ENCODE results near the gene SNX1. TPM values are rescaled to one million over a fixed set of nuclear protein-coding genes. Genes with fewer than 3 reads are reported as not detected.

SNX1 gene
- total and polyA plus RNA-seq, 2 of the 13 experiments (the other 11 are each of a cell fraction or from before 2014, with no cell fraction given), result 29.3 to 60.1 TPM

DNA sequence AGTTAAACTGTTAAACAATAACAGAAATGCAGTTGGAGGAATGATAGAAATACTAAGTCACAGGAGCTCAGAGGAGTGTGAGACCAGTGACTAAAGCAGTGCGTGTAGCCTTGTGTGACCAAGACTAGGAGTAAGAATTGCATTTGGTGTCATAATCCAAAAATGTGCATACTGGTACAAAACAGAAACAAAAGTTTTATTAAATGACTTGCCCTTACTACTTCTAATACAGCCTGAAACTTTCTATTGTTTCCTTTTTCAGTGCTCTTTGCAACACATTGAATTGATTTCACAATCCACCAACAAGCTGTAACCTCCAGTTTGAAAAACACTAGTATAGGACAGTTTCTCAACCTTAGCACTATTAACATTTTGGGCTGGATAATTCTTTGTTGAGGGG lies 17.1 kb downstream of the SNX1 start:
- Histone ChIP-seq H3K36me3 (replicated peaks in 1 of 2; ENCODE audit: control insufficient read depth in 1 of 2, insufficient read depth in 2 of 2, low read length in 2 of 2) (peaks cover 7 to 49% of the 10 kb centered on the region in 2 experiments), H3K27me3 (ENCODE audit: control insufficient read depth in 1 of 2, insufficient read depth in 2 of 2, low read length in 2 of 2) (no peaks in the 10 kb centered on the region), H3K4me3 (replicated peaks in 1 of 3; ENCODE audit: insufficient read depth in 1 of 3, low read depth in 2 of 3, low read length in 3 of 3) (no peak overlapping the region), H3K79me2 (ENCODE audit: insufficient read depth, low read length) (peaks cover 45% of the 10 kb centered on the region), H3K27ac (ENCODE audit: extremely low read length, insufficient read depth, low read length) (peak overlapping the region; percentile 21), H4K20me1 (ENCODE audit: insufficient read depth, low read length) (peaks cover 14% of the 10 kb centered on the region; the same call in 1 of the 2 replicates), H3K9me3 (ENCODE audit: low read length) (no peaks in the 10 kb centered on the region), H2AFZ (ENCODE audit: low read length) (no peak overlapping the region), H3K9ac (ENCODE audit: insufficient read depth, low read depth, low read length) (no peak overlapping the region), H3K4me1 (ENCODE audit: insufficient read depth, low read length) (peaks cover 38% of the 10 kb centered on the region), H3K4me2 (ENCODE audit: low read depth, low read length) (no peak overlapping the region)
- FAIRE-seq, result no peak
- DNase-seq (ENCODE audit: low spot score), result no peak
- ATAC-seq, result no peak
- intact Hi-C loops (cut with micrococcal nuclease; ENCODE audit: unreplicated experiment) (no loop called here), in situ Hi-C loops (cut with HindIII; ENCODE audit: extremely low pct_ligation_motif_present, low pct_unique_long_range_greater_than_20kb) (no loop called here)
- CTCF ChIA-PET (ENCODE audit: low intra/inter-chr PET ratio, low total read pairs), result no interaction called here
- POLR2A ChIA-PET, result interaction anchor here (1.2 kb wide), 2 partner anchors 17 to 20 kb away, joined by 4 to 5 read pairs; partner anchors contain the start of genes CIAO2A and SNX1
- no TSS peak for BruUV-seq (replicated peaks)
- 92% methylated on average over 1 of the region's 1 CpG for WGBS (ENCODE audit: low lambda C conversion rate)
- TF ChIP-seq, protein P1, sequence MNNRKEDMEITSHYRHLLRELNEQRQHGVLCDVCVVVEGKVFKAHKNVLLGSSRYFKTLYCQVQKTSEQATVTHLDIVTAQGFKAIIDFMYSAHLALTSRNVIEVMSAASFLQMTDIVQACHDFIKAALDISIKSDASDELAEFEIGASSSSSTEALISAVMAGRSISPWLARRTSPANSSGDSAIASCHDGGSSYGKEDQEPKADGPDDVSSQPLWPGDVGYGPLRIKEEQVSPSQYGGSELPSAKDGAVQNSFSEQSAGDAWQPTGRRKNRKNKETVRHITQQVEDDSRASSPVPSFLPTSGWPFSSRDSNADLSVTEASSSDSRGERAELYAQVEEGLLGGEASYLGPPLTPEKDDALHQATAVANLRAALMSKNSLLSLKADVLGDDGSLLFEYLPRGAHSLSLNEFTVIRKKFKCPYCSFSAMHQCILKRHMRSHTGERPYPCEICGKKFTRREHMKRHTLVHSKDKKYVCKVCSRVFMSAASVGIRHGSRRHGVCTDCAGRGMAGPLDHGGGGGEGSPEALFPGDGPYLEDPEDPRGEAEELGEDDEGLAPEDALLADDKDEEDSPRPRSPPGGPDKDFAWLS (CRISPR knock-in tag; IDR thresholded peaks at IDR 0.05; ENCODE audit: borderline replicate concordance), result no peak
- TF ChIP-seq, protein P2, sequence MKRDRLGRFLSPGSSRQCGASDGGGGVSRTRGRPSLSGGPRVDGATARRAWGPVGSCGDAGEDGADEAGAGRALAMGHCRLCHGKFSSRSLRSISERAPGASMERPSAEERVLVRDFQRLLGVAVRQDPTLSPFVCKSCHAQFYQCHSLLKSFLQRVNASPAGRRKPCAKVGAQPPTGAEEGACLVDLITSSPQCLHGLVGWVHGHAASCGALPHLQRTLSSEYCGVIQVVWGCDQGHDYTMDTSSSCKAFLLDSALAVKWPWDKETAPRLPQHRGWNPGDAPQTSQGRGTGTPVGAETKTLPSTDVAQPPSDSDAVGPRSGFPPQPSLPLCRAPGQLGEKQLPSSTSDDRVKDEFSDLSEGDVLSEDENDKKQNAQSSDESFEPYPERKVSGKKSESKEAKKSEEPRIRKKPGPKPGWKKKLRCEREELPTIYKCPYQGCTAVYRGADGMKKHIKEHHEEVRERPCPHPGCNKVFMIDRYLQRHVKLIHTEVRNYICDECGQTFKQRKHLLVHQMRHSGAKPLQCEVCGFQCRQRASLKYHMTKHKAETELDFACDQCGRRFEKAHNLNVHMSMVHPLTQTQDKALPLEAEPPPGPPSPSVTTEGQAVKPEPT (CRISPR knock-in tag; IDR thresholded peaks at IDR 0.05; ENCODE audit: low read depth), result no peak
- TF ChIP-seq ETV6 (CRISPR knock-in tag; conservative IDR thresholded peaks at IDR 0.05), result no peak
- TF ChIP-seq, protein P3, sequence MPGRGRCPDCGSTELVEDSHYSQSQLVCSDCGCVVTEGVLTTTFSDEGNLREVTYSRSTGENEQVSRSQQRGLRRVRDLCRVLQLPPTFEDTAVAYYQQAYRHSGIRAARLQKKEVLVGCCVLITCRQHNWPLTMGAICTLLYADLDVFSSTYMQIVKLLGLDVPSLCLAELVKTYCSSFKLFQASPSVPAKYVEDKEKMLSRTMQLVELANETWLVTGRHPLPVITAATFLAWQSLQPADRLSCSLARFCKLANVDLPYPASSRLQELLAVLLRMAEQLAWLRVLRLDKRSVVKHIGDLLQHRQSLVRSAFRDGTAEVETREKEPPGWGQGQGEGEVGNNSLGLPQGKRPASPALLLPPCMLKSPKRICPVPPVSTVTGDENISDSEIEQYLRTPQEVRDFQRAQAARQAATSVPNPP (CRISPR knock-in tag; IDR thresholded peaks at IDR 0.05), result no peak
- TF ChIP-seq, protein P4, sequence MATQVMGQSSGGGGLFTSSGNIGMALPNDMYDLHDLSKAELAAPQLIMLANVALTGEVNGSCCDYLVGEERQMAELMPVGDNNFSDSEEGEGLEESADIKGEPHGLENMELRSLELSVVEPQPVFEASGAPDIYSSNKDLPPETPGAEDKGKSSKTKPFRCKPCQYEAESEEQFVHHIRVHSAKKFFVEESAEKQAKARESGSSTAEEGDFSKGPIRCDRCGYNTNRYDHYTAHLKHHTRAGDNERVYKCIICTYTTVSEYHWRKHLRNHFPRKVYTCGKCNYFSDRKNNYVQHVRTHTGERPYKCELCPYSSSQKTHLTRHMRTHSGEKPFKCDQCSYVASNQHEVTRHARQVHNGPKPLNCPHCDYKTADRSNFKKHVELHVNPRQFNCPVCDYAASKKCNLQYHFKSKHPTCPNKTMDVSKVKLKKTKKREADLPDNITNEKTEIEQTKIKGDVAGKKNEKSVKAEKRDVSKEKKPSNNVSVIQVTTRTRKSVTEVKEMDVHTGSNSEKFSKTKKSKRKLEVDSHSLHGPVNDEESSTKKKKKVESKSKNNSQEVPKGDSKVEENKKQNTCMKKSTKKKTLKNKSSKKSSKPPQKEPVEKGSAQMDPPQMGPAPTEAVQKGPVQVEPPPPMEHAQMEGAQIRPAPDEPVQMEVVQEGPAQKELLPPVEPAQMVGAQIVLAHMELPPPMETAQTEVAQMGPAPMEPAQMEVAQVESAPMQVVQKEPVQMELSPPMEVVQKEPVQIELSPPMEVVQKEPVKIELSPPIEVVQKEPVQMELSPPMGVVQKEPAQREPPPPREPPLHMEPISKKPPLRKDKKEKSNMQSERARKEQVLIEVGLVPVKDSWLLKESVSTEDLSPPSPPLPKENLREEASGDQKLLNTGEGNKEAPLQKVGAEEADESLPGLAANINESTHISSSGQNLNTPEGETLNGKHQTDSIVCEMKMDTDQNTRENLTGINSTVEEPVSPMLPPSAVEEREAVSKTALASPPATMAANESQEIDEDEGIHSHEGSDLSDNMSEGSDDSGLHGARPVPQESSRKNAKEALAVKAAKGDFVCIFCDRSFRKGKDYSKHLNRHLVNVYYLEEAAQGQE (IDR thresholded peaks at IDR 0.05; ENCODE audit: borderline replicate concordance in 1 of 2, low read depth in 1 of 2, low read length in 2 of 2), result no peak
- TF ChIP-seq CEBPB (IDR thresholded peaks at IDR 0.05; ENCODE audit: borderline replicate concordance, low read depth, low read length), result peak; percentile 79
- TF ChIP-seq, protein P5, sequence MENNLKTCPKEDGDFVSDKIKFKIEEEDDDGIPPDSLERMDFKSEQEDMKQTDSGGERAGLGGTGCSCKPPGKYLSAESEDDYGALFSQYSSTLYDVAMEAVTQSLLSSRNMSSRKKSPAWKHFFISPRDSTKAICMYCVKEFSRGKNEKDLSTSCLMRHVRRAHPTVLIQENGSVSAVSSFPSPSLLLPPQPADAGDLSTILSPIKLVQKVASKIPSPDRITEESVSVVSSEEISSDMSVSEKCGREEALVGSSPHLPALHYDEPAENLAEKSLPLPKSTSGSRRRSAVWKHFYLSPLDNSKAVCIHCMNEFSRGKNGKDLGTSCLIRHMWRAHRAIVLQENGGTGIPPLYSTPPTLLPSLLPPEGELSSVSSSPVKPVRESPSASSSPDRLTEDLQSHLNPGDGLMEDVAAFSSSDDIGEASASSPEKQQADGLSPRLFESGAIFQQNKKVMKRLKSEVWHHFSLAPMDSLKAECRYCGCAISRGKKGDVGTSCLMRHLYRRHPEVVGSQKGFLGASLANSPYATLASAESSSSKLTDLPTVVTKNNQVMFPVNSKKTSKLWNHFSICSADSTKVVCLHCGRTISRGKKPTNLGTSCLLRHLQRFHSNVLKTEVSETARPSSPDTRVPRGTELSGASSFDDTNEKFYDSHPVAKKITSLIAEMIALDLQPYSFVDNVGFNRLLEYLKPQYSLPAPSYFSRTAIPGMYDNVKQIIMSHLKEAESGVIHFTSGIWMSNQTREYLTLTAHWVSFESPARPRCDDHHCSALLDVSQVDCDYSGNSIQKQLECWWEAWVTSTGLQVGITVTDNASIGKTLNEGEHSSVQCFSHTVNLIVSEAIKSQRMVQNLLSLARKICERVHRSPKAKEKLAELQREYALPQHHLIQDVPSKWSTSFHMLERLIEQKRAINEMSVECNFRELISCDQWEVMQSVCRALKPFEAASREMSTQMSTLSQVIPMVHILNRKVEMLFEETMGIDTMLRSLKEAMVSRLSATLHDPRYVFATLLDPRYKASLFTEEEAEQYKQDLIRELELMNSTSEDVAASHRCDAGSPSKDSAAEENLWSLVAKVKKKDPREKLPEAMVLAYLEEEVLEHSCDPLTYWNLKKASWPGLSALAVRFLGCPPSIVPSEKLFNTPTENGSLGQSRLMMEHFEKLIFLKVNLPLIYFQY (CRISPR knock-in tag; IDR thresholded peaks at IDR 0.05; ENCODE audit: borderline replicate concordance), result no peak
- no peak for TF ChIP-seq NR1H2 (CRISPR knock-in tag; IDR thresholded peaks at IDR 0.05; ENCODE audit: borderline replicate concordance, low read depth)
- TF ChIP-seq ZNF547 (CRISPR knock-in tag; IDR thresholded peaks at IDR 0.05), result no peak
- TF ChIP-seq CEBPG (CRISPR knock-in tag; IDR thresholded peaks at IDR 0.05), result peak; percentile 44
- TF ChIP-seq DR1 (CRISPR knock-in tag; IDR thresholded peaks at IDR 0.05), result no peak
- no peak for TF ChIP-seq ZNF317 (CRISPR knock-in tag; IDR thresholded peaks at IDR 0.05)

Measured in HepG2 (cell line).